HEK293T (cell line): ENCODE data around the gene PTPN1.

ENCODE experiments used
- FOXK2 ChIP-seq: fragments of 450-650 bp; IDR thresholded peaks from 2 replicates; pipeline ENCODE4 v1.6.1; 2016; ENCODE audit warnings: mild to moderate bottlenecking
- NFRKB ChIP-seq: fragments of 450-650 bp; IDR thresholded peaks from 2 replicates; pipeline ENCODE4 v1.6.1; 2016; ENCODE audit warnings: mild to moderate bottlenecking, moderate library complexity
- ZNF384 ChIP-seq: fragments of 450-650 bp; IDR thresholded peaks from 2 replicates; pipeline ENCODE4 v1.6.1; 2016

GRCh38 chr20:50572938-50573777, 63.0 kb downstream of the PTPN1 start:
- TF ChIP-seq ZNF384 (no peak), NFRKB (no peak), FOXK2 (no peak)
